ENCODE results near the gene SHC3. TPM values are rescaled to one million over a fixed set of nuclear protein-coding genes. Genes with fewer than 3 reads are reported as not detected.

The SHC3 gene
- total RNA-seq, 4 donors from 2014 or later = 2.3 to 4.9 (median 4.8) TPM

GRCh38 chr9:89143266-89143665, 35.4 kb downstream of the SHC3 start:
- 94 to 95% methylated on average over 4 of the region's 5 CpGs for WGBS, 2 donors (ENCODE audit: low coverage in 1 of 2)
- Histone ChIP-seq H3K27ac (no peak overlapping the region), H3K36me3 (no peaks in the 10 kb centered on the region), H3K27me3 (no peaks in the 10 kb centered on the region), H3K4me3 (no peak overlapping the region), H3K4me1 (peaks cover 0 to 8% (median 0%) of the 10 kb centered on the region in 3 donors), H3K9me3 (no peaks in the 10 kb centered on the region)
- TF ChIP-seq POLR2A (IDR thresholded peaks at IDR 0.05) (no peak), CTCF (IDR thresholded peaks at IDR 0.05) (no peak), EP300 (IDR thresholded peaks at IDR 0.05) (no peak), POLR2AphosphoS5 (IDR thresholded peaks at IDR 0.05) (no peak)
- no peak for ATAC-seq

GRCh38 chr9:89139455-89139854, 39.2 kb downstream of the SHC3 start:
- 100% methylated on average over 1 of the region's 1 CpG for WGBS, 2 donors (ENCODE audit: low coverage in 1 of 2)

GRCh38 chr9:89138463-89139390, 39.9 kb downstream of the SHC3 start:
- Histone ChIP-seq H3K4me3 (no peak overlapping the region), H3K27me3 (no peaks in the 10 kb centered on the region), H3K9me3 (no peaks in the 10 kb centered on the region), H3K27ac (peak overlapping the region in 3 of 4 donors; percentile 64 to 71 (median 68)), H3K4me1 (peaks cover 0 to 22% (median 4%) of the 10 kb centered on the region in 3 donors), H3K36me3 (no peaks in the 10 kb centered on the region)
- ATAC-seq = peak; percentile 44
- WGBS, 2 donors (ENCODE audit: low coverage in 1 of 2) = 41 to 63% methylated on average over 3 of the region's 3 CpGs
- TF ChIP-seq POLR2A (IDR thresholded peaks at IDR 0.05) = no peak
- TF ChIP-seq POLR2AphosphoS5 (IDR thresholded peaks at IDR 0.05) = no peak
- no peak for TF ChIP-seq EP300 (IDR thresholded peaks at IDR 0.05)
- no peak for TF ChIP-seq CTCF (IDR thresholded peaks at IDR 0.05)

More at GRCh38 chr9:89139455-89139854, 39.2 kb downstream of the SHC3 start:
- TF ChIP-seq EP300 (IDR thresholded peaks at IDR 0.05) (no peak), POLR2A (IDR thresholded peaks at IDR 0.05) (no peak), CTCF (IDR thresholded peaks at IDR 0.05) (no peak), POLR2AphosphoS5 (IDR thresholded peaks at IDR 0.05) (no peak)
- Histone ChIP-seq H3K4me1 (peaks cover 0 to 22% (median 4%) of the 10 kb centered on the region in 3 donors), H3K9me3 (no peaks in the 10 kb centered on the region), H3K27me3 (no peaks in the 10 kb centered on the region), H3K36me3 (no peaks in the 10 kb centered on the region), H3K27ac (no peak overlapping the region), H3K4me3 (no peak overlapping the region)
- ATAC-seq = no peak

- 24% methylated on average over 7 to 8 of the region's 8 CpGs for WGBS, 2 donors (ENCODE audit: low coverage in 1 of 2)
- H3K27ac ChIP-seq = peak overlapping the region in 3 of 4 donors; percentile 64 to 71 (median 68)
- H3K9me3 ChIP-seq = no peaks in the 10 kb centered on the region
- TF ChIP-seq EP300 (IDR thresholded peaks at IDR 0.05) = no peak
- TF ChIP-seq POLR2AphosphoS5 (IDR thresholded peaks at IDR 0.05) = peak; percentile 70
- no peak overlapping the region for H3K4me3 ChIP-seq
- peaks cover 0 to 22% (median 4%) of the 10 kb centered on the region in 3 donors for H3K4me1 ChIP-seq
- H3K36me3 ChIP-seq = no peaks in the 10 kb centered on the region
- ATAC-seq = peak; percentile 92
- H3K27me3 ChIP-seq = no peaks in the 10 kb centered on the region
Observed at GRCh38 chr9:89137542-89138462, 40.8 kb downstream of the SHC3 start.

- H3K27ac ChIP-seq = no peak overlapping the region
- no peak for TF ChIP-seq POLR2AphosphoS5 (IDR thresholded peaks at IDR 0.05)
- TF ChIP-seq CTCF (IDR thresholded peaks at IDR 0.05) = no peak
- TF ChIP-seq POLR2A (IDR thresholded peaks at IDR 0.05) = no peak
- TF ChIP-seq EP300 (IDR thresholded peaks at IDR 0.05) = no peak
- H3K36me3 ChIP-seq = no peaks in the 10 kb centered on the region
- H3K9me3 ChIP-seq = no peaks in the 10 kb centered on the region
- H3K27me3 ChIP-seq = no peaks in the 10 kb centered on the region
- peaks cover 0 to 22% (median 4%) of the 10 kb centered on the region in 3 donors for H3K4me1 ChIP-seq
- ATAC-seq = no peak
- 87 to 89% methylated on average over 3 of the region's 3 CpGs for WGBS, 2 donors (ENCODE audit: low coverage in 1 of 2)
- H3K4me3 ChIP-seq = no peak overlapping the region
Observed at GRCh38 chr9:89135591-89136166, 42.9 kb downstream of the SHC3 start.

Measured in gastroesophageal sphincter (tissue), 4 donors.